Sciatic nerve (tissue), 1 donor: ENCODE results near the gene TEX44. TPM values are rescaled to one million over a fixed set of nuclear protein-coding genes. Genes with fewer than 3 reads are reported as not detected.

Experiments
- total RNA-seq: library from RNA; stranded (reverse); fragmentation: NEBNext Ultra II Directional; extraction: Animal tissue kit (Norgen Biotek cat#: 25700); gene quantifications from one replicate; pipeline ENCODE4 v1.2.1, GENCODE V29; 2021
- donor health status: DM: no; HTN: no; CAD: no.

TEX44 gene
- total RNA-seq, 1 donor from 2014 or later, result not detected

Other genes starting within 250 kb of the TEX44 start
- gene B3GNT7, start 197.2 kb upstream of the TEX44 start, total RNA-seq, result 4.2 TPM
- 393 TPM for gene NCL, start 128.4 kb upstream of the TEX44 start, total RNA-seq
- gene NMUR1, start 62.4 kb upstream of the TEX44 start, total RNA-seq, result 1.4 TPM
- 779 TPM for gene PTMA, start 115.7 kb downstream of the TEX44 start, total RNA-seq
- 20.9 TPM for gene PDE6D, start 188.4 kb downstream of the TEX44 start, total RNA-seq
- gene COPS7B, start 193.6 kb downstream of the TEX44 start, total RNA-seq, result 39.4 TPM